ENCODE results near the gene LDAF1.

DNA sequence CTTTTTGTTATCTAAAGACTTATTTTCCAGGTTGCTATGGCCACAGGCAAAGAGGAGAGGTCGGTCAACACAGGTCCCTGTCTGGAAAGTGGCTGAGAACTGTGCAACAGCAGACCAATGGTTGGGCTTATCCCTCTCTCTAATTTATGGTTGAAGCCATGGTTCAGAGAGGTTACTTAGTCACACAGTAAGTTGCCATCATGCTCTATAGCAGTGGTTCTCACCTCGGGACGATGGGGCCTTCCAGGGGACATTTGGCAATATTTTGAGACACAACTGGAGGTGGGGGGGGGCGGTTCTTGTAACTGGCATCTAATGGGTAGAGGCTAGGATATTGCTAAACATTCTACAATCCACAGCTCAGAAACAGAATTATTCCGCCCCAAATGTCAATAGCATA is 842 bp upstream of the LDAF1 start:
- TF ChIP-seq EZH2phosphoT487 (IDR thresholded peaks at IDR 0.05; ENCODE audit: insufficient read depth, low read depth) (no peak), EZH2 (IDR thresholded peaks at IDR 0.05; ENCODE audit: insufficient read depth, poor library complexity, severe bottlenecking) (no peak)

Data from GM23248 (cell line).